Measurements from ENCODE around the gene SKIC8.

DNA sequence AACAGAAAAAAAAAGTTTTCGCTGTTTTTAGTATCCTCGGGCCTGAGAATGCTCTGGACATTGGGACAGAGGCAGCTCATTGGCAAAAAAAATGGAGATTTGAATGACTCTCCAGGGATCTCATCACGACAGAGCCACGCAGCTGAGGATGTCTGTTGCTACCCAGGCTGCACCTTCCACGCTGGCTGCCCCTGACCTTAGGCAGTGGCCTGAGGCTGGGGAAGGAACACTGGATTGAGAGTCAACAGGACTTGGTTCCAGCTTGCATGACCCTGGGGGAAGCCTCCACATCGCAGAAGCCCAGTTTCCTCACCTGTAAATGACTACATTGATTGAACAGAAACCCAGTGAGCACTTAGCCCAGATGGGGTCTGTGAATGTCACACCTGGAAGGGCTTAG lies 56.4 kb downstream of the SKIC8 start:
- TF ChIP-seq, protein P1, sequence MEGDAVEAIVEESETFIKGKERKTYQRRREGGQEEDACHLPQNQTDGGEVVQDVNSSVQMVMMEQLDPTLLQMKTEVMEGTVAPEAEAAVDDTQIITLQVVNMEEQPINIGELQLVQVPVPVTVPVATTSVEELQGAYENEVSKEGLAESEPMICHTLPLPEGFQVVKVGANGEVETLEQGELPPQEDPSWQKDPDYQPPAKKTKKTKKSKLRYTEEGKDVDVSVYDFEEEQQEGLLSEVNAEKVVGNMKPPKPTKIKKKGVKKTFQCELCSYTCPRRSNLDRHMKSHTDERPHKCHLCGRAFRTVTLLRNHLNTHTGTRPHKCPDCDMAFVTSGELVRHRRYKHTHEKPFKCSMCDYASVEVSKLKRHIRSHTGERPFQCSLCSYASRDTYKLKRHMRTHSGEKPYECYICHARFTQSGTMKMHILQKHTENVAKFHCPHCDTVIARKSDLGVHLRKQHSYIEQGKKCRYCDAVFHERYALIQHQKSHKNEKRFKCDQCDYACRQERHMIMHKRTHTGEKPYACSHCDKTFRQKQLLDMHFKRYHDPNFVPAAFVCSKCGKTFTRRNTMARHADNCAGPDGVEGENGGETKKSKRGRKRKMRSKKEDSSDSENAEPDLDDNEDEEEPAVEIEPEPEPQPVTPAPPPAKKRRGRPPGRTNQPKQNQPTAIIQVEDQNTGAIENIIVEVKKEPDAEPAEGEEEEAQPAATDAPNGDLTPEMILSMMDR (conservative IDR thresholded peaks at IDR 0.05): no peak
- no peak for TF ChIP-seq ZFX (IDR thresholded peaks at IDR 0.05)
